SU-DHL-6 (cell line): ENCODE data around the gene EFL1.
"Not testable (repeated sequence)": the region's sequence is repeated elsewhere in the genome, so short reads cannot be mapped to it uniquely, and the experiment has no call there.

Source experiments
- CTCF ChIP-seq: fragments of 200-600 bp; sonication (generic); IDR thresholded peaks from one replicate; pipeline ENCODE4 v1.5.1; 2017; ENCODE audit warnings: antibody characterized with exemption, mild to moderate bottlenecking, low read length, moderate library complexity; ENCODE audit not compliant: insufficient read depth, poor library complexity, severe bottlenecking
- EZH2phosphoT487 ChIP-seq: fragments of 200-600 bp; sonication (generic), shearing (Covaris generic); conservative IDR thresholded peaks from 2 replicates; pipeline ENCODE4 v1.6.1; 2018; ENCODE audit warnings: mild to moderate bottlenecking, antibody characterized with exemption, low read length, moderate library complexity, mixed read lengths

GRCh38 chr15:82212201-82212600, 50.3 kb downstream of the EFL1 start:
- TF ChIP-seq CTCF, EZH2phosphoT487: not testable (repeated sequence)
